ENCODE data around the gene SLC26A11.

DNA sequence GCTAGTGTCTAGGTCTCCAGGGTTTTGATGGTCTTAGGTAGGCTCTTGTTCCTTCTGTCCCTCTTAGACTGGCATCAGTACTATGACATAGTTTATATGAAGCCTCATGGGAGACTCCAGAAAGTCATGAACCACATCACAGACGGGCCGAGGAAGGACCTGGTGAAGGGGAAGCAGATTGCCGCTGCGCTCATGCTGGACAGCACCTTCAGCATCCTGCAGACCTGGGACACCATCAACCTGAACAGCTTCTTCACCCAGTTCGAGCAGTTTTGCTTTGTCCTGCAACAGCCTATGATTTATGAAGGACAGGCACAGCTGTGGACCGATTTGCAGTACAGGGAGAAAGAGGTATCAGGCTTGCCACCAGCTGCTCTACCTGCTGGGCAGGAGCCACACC, 74.4 kb downstream of the SLC26A11 start:
- TF ChIP-seq EZH2 (IDR thresholded peaks at IDR 0.05; ENCODE audit: insufficient read depth, poor library complexity, severe bottlenecking) (no peak), EZH2phosphoT487 (IDR thresholded peaks at IDR 0.05; ENCODE audit: insufficient read depth, low read depth) (no peak)
